Measurements from ENCODE around the gene ME3. TPM values are rescaled to one million over a fixed set of nuclear protein-coding genes. Genes with fewer than 3 reads are reported as not detected.

Gene ME3
- polyA plus RNA-seq, 2 of the 4 experiments (the other 2 are of a cell fraction) = 19.7 to 22.3 TPM

GRCh38 chr11:86558207-86558606 is 114.2 kb downstream of the ME3 start (continued):
- TF ChIP-seq HOXA7 (CRISPR knock-in tag; IDR thresholded peaks at IDR 0.05) (no peak), HMGXB4 (CRISPR knock-in tag; IDR thresholded peaks at IDR 0.05; ENCODE audit: borderline replicate concordance) (no peak), RNF2 (IDR thresholded peaks at IDR 0.05; ENCODE audit: borderline replicate concordance, low read depth) (no peak), FOSB (CRISPR knock-in tag; IDR thresholded peaks at IDR 0.05) (no peak), EHMT2 (IDR thresholded peaks at IDR 0.05; ENCODE audit: low read depth) (no peak)
- TF ChIP-seq, protein P1, sequence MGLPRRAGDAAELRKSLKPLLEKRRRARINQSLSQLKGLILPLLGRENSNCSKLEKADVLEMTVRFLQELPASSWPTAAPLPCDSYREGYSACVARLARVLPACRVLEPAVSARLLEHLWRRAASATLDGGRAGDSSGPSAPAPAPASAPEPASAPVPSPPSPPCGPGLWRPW (IDR thresholded peaks at IDR 0.05) = no peak

GRCh38 chr11:86555866-86556265 is 116.5 kb downstream of the ME3 start:
- TF ChIP-seq ELK1 (IDR thresholded peaks at IDR 0.05; ENCODE audit: low read depth, low read length) (no peak), PBX3 (IDR thresholded peaks at IDR 0.05) (no peak), HOXB5 (CRISPR knock-in tag; IDR thresholded peaks at IDR 0.05) (no peak), FOSL2 (IDR thresholded peaks at IDR 0.05) (no peak), FOSL2 (CRISPR knock-in tag; IDR thresholded peaks at IDR 0.05) (no peak), FOXS1 (CRISPR knock-in tag; IDR thresholded peaks at IDR 0.05) (no peak), SMC3 (IDR thresholded peaks at IDR 0.05) (no peak), NR3C1 (IDR thresholded peaks at IDR 0.05) (no peak), RCOR1 (IDR thresholded peaks at IDR 0.05; ENCODE audit: low read depth, low read length) (no peak), GATA3 (IDR thresholded peaks at IDR 0.05; ENCODE audit: borderline replicate concordance) (no peak), JUNB (IDR thresholded peaks at IDR 0.05) (no peak), HOXA7 (CRISPR knock-in tag; IDR thresholded peaks at IDR 0.05) (no peak)
- TF ChIP-seq, protein P2, sequence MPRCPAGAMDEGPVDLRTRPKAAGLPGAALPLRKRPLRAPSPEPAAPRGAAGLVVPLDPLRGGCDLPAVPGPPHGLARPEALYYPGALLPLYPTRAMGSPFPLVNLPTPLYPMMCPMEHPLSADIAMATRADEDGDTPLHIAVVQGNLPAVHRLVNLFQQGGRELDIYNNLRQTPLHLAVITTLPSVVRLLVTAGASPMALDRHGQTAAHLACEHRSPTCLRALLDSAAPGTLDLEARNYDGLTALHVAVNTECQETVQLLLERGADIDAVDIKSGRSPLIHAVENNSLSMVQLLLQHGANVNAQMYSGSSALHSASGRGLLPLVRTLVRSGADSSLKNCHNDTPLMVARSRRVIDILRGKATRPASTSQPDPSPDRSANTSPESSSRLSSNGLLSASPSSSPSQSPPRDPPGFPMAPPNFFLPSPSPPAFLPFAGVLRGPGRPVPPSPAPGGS (IDR thresholded peaks at IDR 0.05) = no peak
- TF ChIP-seq, protein P3, sequence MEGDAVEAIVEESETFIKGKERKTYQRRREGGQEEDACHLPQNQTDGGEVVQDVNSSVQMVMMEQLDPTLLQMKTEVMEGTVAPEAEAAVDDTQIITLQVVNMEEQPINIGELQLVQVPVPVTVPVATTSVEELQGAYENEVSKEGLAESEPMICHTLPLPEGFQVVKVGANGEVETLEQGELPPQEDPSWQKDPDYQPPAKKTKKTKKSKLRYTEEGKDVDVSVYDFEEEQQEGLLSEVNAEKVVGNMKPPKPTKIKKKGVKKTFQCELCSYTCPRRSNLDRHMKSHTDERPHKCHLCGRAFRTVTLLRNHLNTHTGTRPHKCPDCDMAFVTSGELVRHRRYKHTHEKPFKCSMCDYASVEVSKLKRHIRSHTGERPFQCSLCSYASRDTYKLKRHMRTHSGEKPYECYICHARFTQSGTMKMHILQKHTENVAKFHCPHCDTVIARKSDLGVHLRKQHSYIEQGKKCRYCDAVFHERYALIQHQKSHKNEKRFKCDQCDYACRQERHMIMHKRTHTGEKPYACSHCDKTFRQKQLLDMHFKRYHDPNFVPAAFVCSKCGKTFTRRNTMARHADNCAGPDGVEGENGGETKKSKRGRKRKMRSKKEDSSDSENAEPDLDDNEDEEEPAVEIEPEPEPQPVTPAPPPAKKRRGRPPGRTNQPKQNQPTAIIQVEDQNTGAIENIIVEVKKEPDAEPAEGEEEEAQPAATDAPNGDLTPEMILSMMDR (IDR thresholded peaks at IDR 0.05) = no peak
- Histone ChIP-seq H3K4me2 (no peak overlapping the region), H3K4me3 (no peak overlapping the region), H3K4me1 (peaks cover 31% of the 10 kb centered on the region), H3K9me3 (no peaks in the 10 kb centered on the region), H3K27ac (no peak overlapping the region)
- FAIRE-seq (no peak), DNase-seq (ENCODE audit: low read depth in 1 of 2, low spot score in 1 of 2) (no peak), ATAC-seq (no peak)
- CTCF ChIA-PET = interaction anchor here (0.6 to 1.7 kb wide), 4 partner anchors 13 to 456 kb away, joined by 3 to 4 read pairs (median 4); no protein-coding TSS in a partner anchor
- POLR2A ChIA-PET = no interaction called here

All from A549 (cell line).